MG63 (cell line): ENCODE data around the gene KCNG1. TPM values are rescaled to one million over a fixed set of nuclear protein-coding genes. Genes with fewer than 3 reads are reported as not detected.

Experiments used
- total RNA-seq: library from RNA; depleted of rRNA; stranded (reverse); fragments of >200 nt; shearing (Covaris generic); gene quantifications from 2 replicates; pipeline ENCODE4 v1.2.3, GENCODE V29; 2014; ENCODE audit warnings: low replicate concordance; rRNA removed

Gene KCNG1
- total RNA-seq, 1 experiment from 2014 or later = 65.9 TPM

Other genes with a start within 250 kb of the KCNG1 start
- gene BCAS4, start 228.0 kb downstream of the KCNG1 start, total RNA-seq = 13.1 and 23.4 TPM in 2 replicates
- gene ADNP, start 91.7 kb downstream of the KCNG1 start, total RNA-seq = 11.6 and 13.8 TPM in 2 replicates
- gene DPM1, start 64.6 kb downstream of the KCNG1 start, total RNA-seq = 187 and 483 TPM in 2 replicates
- gene MOCS3, start 64.3 kb downstream of the KCNG1 start, total RNA-seq = 11.7 and 13.6 TPM in 2 replicates